ENCODE results near the gene SLC6A8. TPM values are rescaled to one million over a fixed set of nuclear protein-coding genes. Genes with fewer than 3 reads are reported as not detected.

Gene SLC6A8
- total RNA-seq, 1 experiment from 2014 or later = 49.8 TPM

DNA sequence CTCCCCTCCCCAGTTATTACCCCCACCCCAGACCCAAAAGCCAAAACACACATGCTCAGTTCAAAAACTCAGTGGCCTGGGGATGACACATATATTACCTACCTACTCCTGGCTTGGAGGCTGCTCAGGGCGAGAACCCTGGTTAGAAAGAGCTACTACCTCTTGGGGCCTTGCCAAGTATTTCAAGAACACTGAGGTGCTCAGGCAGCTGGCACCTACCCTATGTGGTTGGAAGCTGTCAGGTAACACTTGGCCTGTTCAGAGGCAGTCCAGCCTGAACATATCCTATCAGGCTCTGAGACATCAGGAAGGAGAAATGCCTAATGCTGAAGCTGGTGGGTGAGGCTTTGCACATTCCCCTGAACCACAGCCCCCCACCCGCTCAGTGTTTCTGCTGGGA lies 31.5 kb downstream of the SLC6A8 start:
- Histone ChIP-seq H3K9me3 (ENCODE audit: low read depth, low read length, poor library complexity, severe bottlenecking) (no peaks in the 10 kb centered on the region), H3K36me3 (ENCODE audit: insufficient read depth, low read length, poor library complexity, severe bottlenecking) (peaks cover 41% of the 10 kb centered on the region), H3K27me3 (replicated peaks; ENCODE audit: insufficient read depth, low read depth, low read length, poor library complexity) (no peaks in the 10 kb centered on the region), H3K27ac (ENCODE audit: low read depth, low read length, poor library complexity, severe bottlenecking) (no peak overlapping the region), H3K4me3 (ENCODE audit: low read depth, low read length, poor library complexity, severe bottlenecking) (no peak overlapping the region), H3K4me1 (ENCODE audit: insufficient read depth, low read length, poor library complexity, severe bottlenecking) (peaks cover 5% of the 10 kb centered on the region)
- TF ChIP-seq, protein P1, sequence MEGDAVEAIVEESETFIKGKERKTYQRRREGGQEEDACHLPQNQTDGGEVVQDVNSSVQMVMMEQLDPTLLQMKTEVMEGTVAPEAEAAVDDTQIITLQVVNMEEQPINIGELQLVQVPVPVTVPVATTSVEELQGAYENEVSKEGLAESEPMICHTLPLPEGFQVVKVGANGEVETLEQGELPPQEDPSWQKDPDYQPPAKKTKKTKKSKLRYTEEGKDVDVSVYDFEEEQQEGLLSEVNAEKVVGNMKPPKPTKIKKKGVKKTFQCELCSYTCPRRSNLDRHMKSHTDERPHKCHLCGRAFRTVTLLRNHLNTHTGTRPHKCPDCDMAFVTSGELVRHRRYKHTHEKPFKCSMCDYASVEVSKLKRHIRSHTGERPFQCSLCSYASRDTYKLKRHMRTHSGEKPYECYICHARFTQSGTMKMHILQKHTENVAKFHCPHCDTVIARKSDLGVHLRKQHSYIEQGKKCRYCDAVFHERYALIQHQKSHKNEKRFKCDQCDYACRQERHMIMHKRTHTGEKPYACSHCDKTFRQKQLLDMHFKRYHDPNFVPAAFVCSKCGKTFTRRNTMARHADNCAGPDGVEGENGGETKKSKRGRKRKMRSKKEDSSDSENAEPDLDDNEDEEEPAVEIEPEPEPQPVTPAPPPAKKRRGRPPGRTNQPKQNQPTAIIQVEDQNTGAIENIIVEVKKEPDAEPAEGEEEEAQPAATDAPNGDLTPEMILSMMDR (conservative IDR thresholded peaks at IDR 0.05; ENCODE audit: low read depth, low read length) = no peak
- TF ChIP-seq EZH2 (IDR thresholded peaks at IDR 0.05; ENCODE audit: borderline replicate concordance, low read depth, low read length, poor library complexity, severe bottlenecking) = no peak
- no TSS peak for BruUV-seq (replicated peaks)
- intact Hi-C loops (cut with micrococcal nuclease; ENCODE audit: unreplicated experiment) = no loop called here
- POLR2A ChIA-PET (ENCODE audit: low non-redundant PET) = no interaction called here
- no peak for DNase-seq (ENCODE audit: low spot score)
- CTCF ChIA-PET = no interaction called here

DNA sequence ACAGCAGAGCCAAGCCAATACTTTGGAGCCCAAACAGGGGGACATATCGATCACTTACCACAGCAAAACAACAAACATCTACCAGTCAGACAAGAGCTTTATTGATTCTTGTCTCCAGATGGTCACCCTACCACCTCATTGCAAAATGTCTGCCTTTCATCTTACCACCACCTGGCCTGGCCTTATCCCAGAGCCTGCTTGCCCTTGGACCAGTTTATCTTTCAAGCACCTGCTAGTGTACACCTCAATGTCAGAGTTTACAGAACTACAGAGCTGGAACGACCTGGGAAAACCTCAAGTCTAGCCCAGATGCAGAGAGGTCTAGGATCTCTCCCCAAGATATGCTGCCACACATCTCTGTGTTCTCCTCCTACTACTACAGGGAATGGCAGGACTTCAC lies 32.0 kb downstream of the SLC6A8 start:
- TF ChIP-seq, protein P1 (conservative IDR thresholded peaks at IDR 0.05; ENCODE audit: low read depth, low read length) = no peak
- no peak for TF ChIP-seq EZH2 (IDR thresholded peaks at IDR 0.05; ENCODE audit: borderline replicate concordance, low read depth, low read length, poor library complexity, severe bottlenecking)
- H3K4me1 ChIP-seq (ENCODE audit: insufficient read depth, low read length, poor library complexity, severe bottlenecking) = peaks cover 5% of the 10 kb centered on the region
- no TSS peak for BruUV-seq (replicated peaks)
- ChIA-PET CTCF (no interaction called here), POLR2A (ENCODE audit: low non-redundant PET) (no interaction called here)
- peaks cover 36% of the 10 kb centered on the region for H3K36me3 ChIP-seq (ENCODE audit: insufficient read depth, low read length, poor library complexity, severe bottlenecking)
- H3K27ac ChIP-seq (ENCODE audit: low read depth, low read length, poor library complexity, severe bottlenecking) = no peak overlapping the region
- H3K9me3 ChIP-seq (ENCODE audit: low read depth, low read length, poor library complexity, severe bottlenecking) = no peaks in the 10 kb centered on the region
- no peak for DNase-seq (ENCODE audit: low spot score)
- no peak overlapping the region for H3K4me3 ChIP-seq (ENCODE audit: low read depth, low read length, poor library complexity, severe bottlenecking)
- intact Hi-C loops (cut with micrococcal nuclease; ENCODE audit: unreplicated experiment) = no loop called here
- H3K27me3 ChIP-seq (replicated peaks; ENCODE audit: insufficient read depth, low read depth, low read length, poor library complexity) = no peaks in the 10 kb centered on the region

DNA sequence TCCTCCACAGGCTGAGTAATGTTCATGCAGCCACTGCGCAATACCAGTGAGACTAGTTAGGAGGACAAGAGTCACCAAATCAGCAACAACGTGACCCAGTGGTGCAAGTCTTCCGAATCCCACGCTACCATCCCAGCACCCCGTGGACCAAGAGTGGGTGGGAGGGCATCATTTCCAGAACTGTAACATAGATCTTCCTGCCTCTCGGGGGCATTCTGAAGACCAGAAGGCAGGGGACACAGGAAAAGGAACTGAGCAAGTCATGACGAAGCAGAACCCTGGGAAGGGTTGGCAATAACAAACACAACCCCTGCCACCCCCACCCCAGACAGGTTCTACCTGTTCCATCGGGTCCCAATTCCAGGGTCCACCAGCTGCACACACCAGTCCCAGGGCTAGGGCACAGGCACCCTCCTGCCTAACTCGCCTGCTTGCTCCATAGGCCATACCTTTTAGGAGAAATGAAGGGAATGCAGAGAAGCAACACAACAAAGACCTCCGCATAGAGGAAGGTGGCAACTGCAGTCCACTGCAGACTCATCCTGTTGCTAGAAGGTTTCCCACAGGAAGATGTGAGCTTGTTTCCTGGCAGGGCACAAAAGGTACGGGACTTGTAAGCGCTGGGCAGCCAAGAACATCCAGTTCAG lies 35.1 kb downstream of the SLC6A8 start:
- CTCF ChIA-PET = no interaction called here
- POLR2A ChIA-PET (ENCODE audit: low non-redundant PET) = no interaction called here
- intact Hi-C loops (cut with micrococcal nuclease; ENCODE audit: unreplicated experiment) = no loop called here
- Histone ChIP-seq H3K4me1 (ENCODE audit: insufficient read depth, low read length, poor library complexity, severe bottlenecking) (peaks cover 13% of the 10 kb centered on the region), H3K4me3 (ENCODE audit: low read depth, low read length, poor library complexity, severe bottlenecking) (peak overlapping the region; percentile 71), H3K27ac (ENCODE audit: low read depth, low read length, poor library complexity, severe bottlenecking) (peak overlapping the region; percentile 81), H3K27me3 (replicated peaks; ENCODE audit: insufficient read depth, low read depth, low read length, poor library complexity) (no peaks in the 10 kb centered on the region), H3K36me3 (ENCODE audit: insufficient read depth, low read length, poor library complexity, severe bottlenecking) (peaks cover 21% of the 10 kb centered on the region), H3K9me3 (ENCODE audit: low read depth, low read length, poor library complexity, severe bottlenecking) (no peaks in the 10 kb centered on the region)
- BruUV-seq (replicated peaks) = no TSS peak
- TF ChIP-seq, protein P1 (conservative IDR thresholded peaks at IDR 0.05; ENCODE audit: low read depth, low read length) = no peak
- no peak for DNase-seq (ENCODE audit: low spot score)

Measured in A673 (cell line).